H1 (cell line): Measurements from ENCODE around the gene EYA2. TPM values are rescaled to one million over a fixed set of nuclear protein-coding genes. Genes with fewer than 3 reads are reported as not detected.

ENCODE experiments used
- CTCF ChIA-PET: fragments of 300-600 bp; sonication (Branson Sonifier 250); formaldehyde crosslinking; loops from one replicate; lab custom pipeline; 2021; ENCODE audit not compliant: partially characterized antibody; lab: Charles Lee
- POLR2A ChIA-PET: fragments of 300-600 bp; sonication (Branson Sonifier 250); formaldehyde crosslinking; loops from one replicate; lab custom pipeline; 2021; ENCODE audit warnings: inconsistent platforms; ENCODE audit not compliant: partially characterized antibody; lab: Charles Lee
- DNase-seq, 2 experiments: peaks; one replicate each; pipeline versions ENCODE4 v3.0.0 to v3.0.0-alpha.2; 2010 to 2022; ENCODE audit warnings: low spot score in 2 of 2, low read depth in 1 of 2, mixed read lengths in 1 of 2
- FAIRE-seq: peaks from 2 replicates; lab custom pipeline; 2011; peaks lifted over from hg19 to GRCh38; lab: Jason Lieb, UNC
- H2AFZ ChIP-seq: 2 replicates; pipeline ENCODE4 v1.8.1; 2012; ENCODE audit warnings: low read length, inconsistent platforms
- H2AK5ac ChIP-seq: 2 replicates; pipeline ENCODE4 v1.6.1; 2013; ENCODE audit warnings: low read depth, low read length
- H2BK120ac ChIP-seq: replicated peaks from 2 replicates; pipeline ENCODE3; 2013; ENCODE audit warnings: low read depth, low read length, inconsistent platforms
- H2BK12ac ChIP-seq: 2 replicates; pipeline ENCODE4 v1.6.1; 2013; ENCODE audit warnings: low read depth, low read length
- H2BK15ac ChIP-seq: 2 replicates; pipeline ENCODE4 v1.6.1; 2013; ENCODE audit warnings: low read length
- H2BK20ac ChIP-seq: 2 replicates; pipeline ENCODE4 v1.6.1; 2013; ENCODE audit warnings: low read length
- H2BK5ac ChIP-seq: 2 replicates; pipeline ENCODE4 v1.6.1; 2013; ENCODE audit warnings: low read depth, low read length
- H3K14ac ChIP-seq: 2 replicates; pipeline ENCODE4 v1.6.1; 2013; ENCODE audit warnings: inconsistent platforms; ENCODE audit not compliant: insufficient read length
- H3K18ac ChIP-seq: 2 replicates; pipeline ENCODE4 v1.6.1; 2013; ENCODE audit warnings: low read length; ENCODE audit errors: extremely low read depth
- H3K23ac ChIP-seq: 2 replicates; pipeline ENCODE4 v1.6.1; 2013; ENCODE audit warnings: inconsistent platforms; ENCODE audit not compliant: insufficient read length
- H3K23me2 ChIP-seq: 2 replicates; pipeline ENCODE4 v1.6.1; 2013; ENCODE audit warnings: low read depth, low read length
- H3K27ac ChIP-seq: 2 replicates; pipeline ENCODE4 v1.6.1; 2011; ENCODE audit warnings: low read depth, low read length, inconsistent platforms
- H3K27me3 ChIP-seq, 4 experiments: replicated peaks in 1 of 4; 1 replicate in 1 of 4; 2 replicates in 3 of 4; pipeline versions ENCODE4 v1.6.1 to v1.8.1; 2011 to 2013; ENCODE audit warnings: low read length in 3 of 4, mild to moderate bottlenecking in 3 of 4, inconsistent platforms in 2 of 4, mixed read lengths in 2 of 4, moderate library complexity in 1 of 4; ENCODE audit not compliant: control insufficient read depth in 3 of 4, insufficient read depth in 3 of 4; ENCODE audit errors: extremely low read depth in 1 of 4
- H3K36me3 ChIP-seq, 4 experiments: 2 replicates each; pipeline versions ENCODE4 v1.6.1 to v1.8.1; 2011 to 2013; ENCODE audit warnings: mild to moderate bottlenecking in 4 of 4, low read length in 3 of 4, moderate library complexity in 2 of 4, control low read depth in 1 of 4, inconsistent platforms in 1 of 4; ENCODE audit not compliant: insufficient read depth in 4 of 4, control insufficient read depth in 2 of 4
- H3K4ac ChIP-seq: replicated peaks from 2 replicates; pipeline ENCODE3; 2013; ENCODE audit warnings: low read length, low read depth, mixed read lengths, inconsistent platforms; ENCODE audit not compliant: insufficient read length
- H3K4me1 ChIP-seq, 4 experiments: replicated peaks in 1 of 4; 1 replicate in 1 of 4; 2 replicates in 3 of 4; pipeline versions ENCODE4 v1.6.1 to v1.8.1; 2011 to 2013; ENCODE audit warnings: low read length in 3 of 4, inconsistent platforms in 2 of 4, mixed read lengths in 1 of 4; ENCODE audit not compliant: insufficient read depth in 4 of 4, control insufficient read depth in 3 of 4
- H3K4me2 ChIP-seq, 2 experiments: 2 replicates each; pipeline versions ENCODE4 v1.6.1 to v1.8.1; 2011 to 2013; ENCODE audit warnings: low read depth in 2 of 2, low read length in 2 of 2, control low read depth in 1 of 2, inconsistent platforms in 1 of 2, mild to moderate bottlenecking in 1 of 2; ENCODE audit not compliant: insufficient read depth in 1 of 2
- H3K4me3 ChIP-seq, 4 experiments: fragments of 200-600, 300-600 bp in 1 of 4; sonication (generic), shearing (Covaris generic), sonication (Bioruptor Twin) in 1 of 4; 2 replicates each; pipeline versions ENCODE4 v1.5.1 to v1.8.1; 2011 to 2016; ENCODE audit warnings: low read length in 4 of 4, low read depth in 3 of 4, control low read depth in 2 of 4, inconsistent platforms in 2 of 4, mild to moderate bottlenecking in 2 of 4, mixed read lengths in 1 of 4, moderate library complexity in 1 of 4; ENCODE audit not compliant: insufficient read depth in 2 of 4; ENCODE audit errors: extremely low read depth in 1 of 4
- H3K56ac ChIP-seq: replicated peaks from 2 replicates; pipeline ENCODE3; 2013; ENCODE audit warnings: low read depth, mild to moderate bottlenecking, mixed read lengths, low read length, inconsistent platforms; ENCODE audit not compliant: insufficient read length
- H3K79me1 ChIP-seq: 2 replicates; pipeline ENCODE4 v1.6.1; 2013; ENCODE audit warnings: low read depth, low read length, control low read depth
- H3K79me2 ChIP-seq, 2 experiments: 2 replicates each; pipeline versions ENCODE4 v1.6.1 to v1.8.1; 2012 to 2013; ENCODE audit warnings: low read length in 2 of 2, mild to moderate bottlenecking in 2 of 2, inconsistent platforms in 1 of 2; ENCODE audit not compliant: insufficient read depth in 2 of 2, control insufficient read depth in 1 of 2
- H3K9ac ChIP-seq, 4 experiments: replicated peaks in 1 of 4; 1 replicate in 1 of 4; 2 replicates in 3 of 4; pipeline versions ENCODE4 v1.6.1 to v1.8.1; 2011 to 2013; ENCODE audit warnings: low read depth in 3 of 4, low read length in 3 of 4, control low read depth in 2 of 4, mild to moderate bottlenecking in 2 of 4, moderate library complexity in 2 of 4, inconsistent platforms in 1 of 4; ENCODE audit errors: extremely low read depth in 1 of 4
- H3K9me3 ChIP-seq, 2 experiments: 2 replicates each; pipeline versions ENCODE4 v1.6.1 to v1.8.1; 2012 to 2013; ENCODE audit warnings: mild to moderate bottlenecking in 2 of 2, moderate library complexity in 2 of 2, control low read depth in 1 of 2, inconsistent platforms in 1 of 2, low read depth in 1 of 2, low read length in 1 of 2, mixed read lengths in 1 of 2; ENCODE audit not compliant: insufficient read depth in 2 of 2
- H4K20me1 ChIP-seq, 2 experiments: replicated peaks in 1 of 2; 2 replicates each; pipeline versions ENCODE3 to v1.8.1; 2011 to 2013; ENCODE audit warnings: inconsistent platforms in 2 of 2, low read length in 2 of 2, mild to moderate bottlenecking in 1 of 2; ENCODE audit not compliant: insufficient read depth in 2 of 2, control insufficient read depth in 1 of 2
- H4K5ac ChIP-seq: 2 replicates; pipeline ENCODE4 v1.6.1; 2013; ENCODE audit warnings: low read length, low read depth, mixed read lengths, inconsistent platforms; ENCODE audit not compliant: insufficient read length
- H4K8ac ChIP-seq: 2 replicates; pipeline ENCODE4 v1.8.0; 2013; ENCODE audit warnings: mild to moderate bottlenecking, moderate library complexity, low read length, inconsistent platforms; ENCODE audit not compliant: insufficient read depth; ENCODE audit errors: extremely low read depth
- H4K91ac ChIP-seq: replicated peaks from 2 replicates; pipeline ENCODE3; 2013; ENCODE audit warnings: low read length, mixed read lengths, inconsistent platforms; ENCODE audit not compliant: insufficient read length
- BACH1 ChIP-seq: IDR thresholded peaks from 2 replicates; pipeline ENCODE4 v1.6.1; 2012; ENCODE audit warnings: low read length, improper control_type of control experiment
- BRCA1 ChIP-seq: IDR thresholded peaks from 2 replicates; pipeline ENCODE4 v1.6.1; 2012; ENCODE audit warnings: low read depth, low read length, improper control_type of control experiment
- E2F6 ChIP-seq: IDR thresholded peaks from 2 replicates; pipeline ENCODE4 v1.6.1; 2012; ENCODE audit warnings: inconsistent platforms
- EZH2 ChIP-seq: fragments of 200-600 bp; sonication (generic); IDR thresholded peaks from 2 replicates; pipeline ENCODE4 v1.7.1; 2012; ENCODE audit warnings: low read depth, mild to moderate bottlenecking, moderate library complexity, low read length, inconsistent platforms; ENCODE audit not compliant: severe bottlenecking
- KDM4A ChIP-seq: IDR thresholded peaks from one replicate; pipeline ENCODE4 v1.7.1; 2012; ENCODE audit warnings: low read depth, mild to moderate bottlenecking, moderate library complexity, low read length, inconsistent platforms; ENCODE audit not compliant: severe bottlenecking
- SAP30 ChIP-seq: fragments of 300-600 bp; sonication (generic); IDR thresholded peaks from 2 replicates; pipeline ENCODE4 v1.7.1; 2012; ENCODE audit warnings: low read length, moderate library complexity, mild to moderate bottlenecking, inconsistent platforms; ENCODE audit not compliant: insufficient read depth, insufficient replicate concordance
- SRF ChIP-seq: IDR thresholded peaks from 2 replicates; pipeline ENCODE4 v1.6.1; 2011; ENCODE audit warnings: mild to moderate bottlenecking, low read depth, low read length, moderate library complexity
- USF2 ChIP-seq: IDR thresholded peaks from 2 replicates; pipeline ENCODE4 v1.6.1; 2011; ENCODE audit warnings: low read length, improper control_type of control experiment
- YY1 ChIP-seq: IDR thresholded peaks from 2 replicates; pipeline ENCODE4 v1.6.1; 2011; ENCODE audit warnings: low read depth, mild to moderate bottlenecking, low read length
- WGBS, 2 experiments: shearing (Covaris generic) in 1 of 2; methylation state at CpG; one replicate each; pipeline versions ENCODE4 v1.1.6 to v1.1.7; 2013 to 2015; ENCODE audit warnings: low lambda C conversion rate in 2 of 2, mixed read lengths in 2 of 2, inconsistent platforms in 1 of 2, low coverage in 1 of 2, missing lambda C conversion rate in 1 of 2; ENCODE audit not compliant: insufficient replicate concordance in 2 of 2, insufficient coverage in 1 of 2, insufficient read length in 1 of 2; ENCODE audit errors: extremely low coverage in 1 of 2, missing lambda C conversion rate in 1 of 2; 5-methylcytosine and 5-hydroxymethylcytosine counted together
- polyA plus RNA-seq, 7 experiments: library from polyadenylated mRNA; depleted of rRNA in 3 of 7; stranded (reverse) in 5 of 7; unstranded in 2 of 7; fragments of >200 nt in 5 of 7; fragments of 200-250 nt in 2 of 7; gene quantifications; 1 replicate in 5 of 7; 2 replicates in 1 of 7; 4 replicates in 1 of 7; pipeline versions ENCODE4 v1.2.1 to v1.2.3, GENCODE V29; 2011 to 2013; ENCODE audit warnings: missing spikeins in 2 of 7, mixed read lengths in 2 of 7
- total RNA-seq: library from RNA; stranded (reverse); fragmentation: NEBNext Ultra II Directional; extraction: Animal tissue kit (Norgen Biotek cat#: 25700); gene quantifications from 2 replicates; pipeline ENCODE4 v1.2.1, GENCODE V29; 2021

The EYA2 gene
- total and polyA plus RNA-seq, 2 of the 8 experiments (the other 6 are each of a cell fraction or from before 2014, with no cell fraction given), result 1.6 to 1.7 TPM

GRCh38 chr20:46937533-46938226, 43.0 kb downstream of the EYA2 start:
- Histone ChIP-seq H3K27ac (no peak overlapping the region), H3K9me3 (no peaks in the 10 kb centered on the region), H2AK5ac (no peak overlapping the region), H3K79me2 (no peaks in the 10 kb centered on the region), H2AFZ (no peak overlapping the region), H3K4me3 (no peak overlapping the region), H3K9ac (peak overlapping the region in 1 of 4 experiments; percentile 9; a peak in 1 of 7 replicates), H2BK20ac (no peak overlapping the region), H3K23ac (no peak overlapping the region), H4K5ac (no peak overlapping the region), H3K4me1 (no peaks in the 10 kb centered on the region), H2BK12ac (no peak overlapping the region), H3K4me2 (no peak overlapping the region), H3K36me3 (no peaks in the 10 kb centered on the region), H3K4ac (no peak overlapping the region), H3K79me1 (no peaks in the 10 kb centered on the region), H3K18ac (no peak overlapping the region), H3K56ac (no peak overlapping the region), H3K27me3 (no peaks in the 10 kb centered on the region), H2BK120ac (no peak overlapping the region), H2BK5ac (no peak overlapping the region), H2BK15ac (no peak overlapping the region), H4K20me1 (no peaks in the 10 kb centered on the region), H4K91ac (no peak overlapping the region), H3K14ac (no peak overlapping the region), H3K23me2 (no peaks in the 10 kb centered on the region; the same call in 1 of the 2 replicates), H4K8ac (no peak overlapping the region)
- CTCF ChIA-PET, result interaction anchor here (0.8 to 2.6 kb wide), 7 partner anchors 8 to 65 kb away, joined by 3 to 11 read pairs (median 4); no protein-coding TSS in a partner anchor
- WGBS, 2 experiments, result 81% methylated on average over 7 of the region's 7 CpGs; no CpG with 5 or more reads in 1 of the 2 experiments
- no peak for DNase-seq
- no peak for FAIRE-seq
- POLR2A ChIA-PET, result interaction anchor here (0.9 to 1.1 kb wide), 2 partner anchors 9 to 235 kb away, joined by 3 read pairs; no protein-coding TSS in a partner anchor
- TF ChIP-seq BRCA1, result no peak
- no peak for TF ChIP-seq SRF
- no peak for TF ChIP-seq BACH1
- TF ChIP-seq USF2, result no peak
- no peak for TF ChIP-seq YY1
- no peak for TF ChIP-seq E2F6
- no peak for TF ChIP-seq SAP30
- TF ChIP-seq EZH2, result no peak
- TF ChIP-seq KDM4A, result no peak
